AG04450 (cell line): ENCODE measurements around the gene PIRT. TPM values are rescaled to one million over a fixed set of nuclear protein-coding genes. Genes with fewer than 3 reads are reported as not detected.

Experiments
- CTCF ChIA-PET: fragments of 300-600, 350-600 bp; formaldehyde crosslinking; extraction: SDS; loops from one replicate; lab custom pipeline; 2022; ENCODE audit warnings: antibody characterized with exemption, inconsistent platforms; lab: Charles Lee
- POLR2A ChIA-PET: fragments of 350-600 bp; formaldehyde crosslinking; extraction: SDS; loops from one replicate; lab custom pipeline; 2021; ENCODE audit warnings: antibody characterized with exemption, inconsistent platforms; lab: Yijun Ruan, JAX
- DNase-seq: peaks from one replicate; pipeline ENCODE4 v3.0.0-alpha.2; 2011; ENCODE audit warnings: low read depth, low spot score
- H3K27ac ChIP-seq: one replicate; pipeline ENCODE4 v1.5.1; 2012; ENCODE audit warnings: low read depth, low read length, control low read depth
- H3K27me3 ChIP-seq: one replicate; pipeline ENCODE4 v1.6.0; 2012; ENCODE audit warnings: low read length; ENCODE audit not compliant: control insufficient read depth, insufficient read depth
- H3K4me3 ChIP-seq: 2 replicates; pipeline ENCODE4 v1.5.1; 2011; ENCODE audit warnings: mild to moderate bottlenecking, low read depth, low read length, control low read depth
- H3K9me3 ChIP-seq: 2 replicates; pipeline ENCODE4 v1.5.1; 2012; ENCODE audit warnings: low read length; ENCODE audit not compliant: control insufficient read depth, insufficient read depth
- CTCF ChIP-seq: IDR thresholded peaks from 2 replicates; pipeline ENCODE4 v1.5.1; 2011; ENCODE audit warnings: low read depth, low read length, control low read depth, inconsistent platforms
- polyA plus RNA-seq: library from polyadenylated mRNA; depleted of rRNA; stranded (reverse); fragments of >200 nt; gene quantifications from 2 replicates; pipeline ENCODE4 v1.2.3, GENCODE V29; 2011

Gene PIRT
- polyA plus RNA-seq, 1 experiment: not detected

- H3K9me3 ChIP-seq: peaks cover 9% of the 10 kb centered on the region
- TF ChIP-seq CTCF: no peak
- ChIA-PET CTCF (no interaction called here), POLR2A (no interaction called here)
- no peak for DNase-seq
- no peak within 1 kb of the TSS for H3K4me3 ChIP-seq
- no peaks in the 10 kb centered on the region for H3K27me3 ChIP-seq
- H3K27ac ChIP-seq: no peak within 1 kb of the TSS
Measured at GRCh38 chr17:10803830-10804475, 33.9 kb downstream of the PIRT start, which contains the start of gene TMEM238L. TSS of gene TMEM238L (minus strand) at chr17:10804099. CDS start at chr17:10803963, 136 bp downstream.

- ChIA-PET POLR2A (no interaction called here), CTCF (no interaction called here)
- Histone ChIP-seq H3K27ac (no peak overlapping the region), H3K27me3 (no peaks in the 10 kb centered on the region), H3K4me3 (no peak overlapping the region), H3K9me3 (peaks cover 9% of the 10 kb centered on the region)
- DNase-seq: no peak
- no peak for TF ChIP-seq CTCF
Measured at GRCh38 chr17:10803350-10803749, 34.5 kb downstream of the PIRT start.

- Histone ChIP-seq H3K4me3 (no peak overlapping the region), H3K27me3 (no peaks in the 10 kb centered on the region), H3K9me3 (peaks cover 9% of the 10 kb centered on the region), H3K27ac (no peak overlapping the region)
- ChIA-PET POLR2A (no interaction called here), CTCF (no interaction called here)
- no peak for DNase-seq
- no peak for TF ChIP-seq CTCF
Measured at GRCh38 chr17:10802496-10803284, 35.2 kb downstream of the PIRT start.

GRCh38 chr17:10799407-10799806 lies 38.5 kb downstream of the PIRT start:
- ChIA-PET POLR2A (no interaction called here), CTCF (no interaction called here)
- TF ChIP-seq CTCF: no peak
- DNase-seq: no peak
- Histone ChIP-seq H3K4me3 (no peak overlapping the region), H3K9me3 (peaks cover 9% of the 10 kb centered on the region), H3K27me3 (no peaks in the 10 kb centered on the region), H3K27ac (no peak overlapping the region)

GRCh38 chr17:10798910-10799309 lies 39.0 kb downstream of the PIRT start:
- no peak overlapping the region for H3K4me3 ChIP-seq
- no peak for DNase-seq
- H3K27ac ChIP-seq: no peak overlapping the region
- H3K27me3 ChIP-seq: no peaks in the 10 kb centered on the region
- CTCF ChIA-PET: no interaction called here
- POLR2A ChIA-PET: no interaction called here
- no peak for TF ChIP-seq CTCF
- H3K9me3 ChIP-seq: peaks cover 7% of the 10 kb centered on the region
